Measurements from ENCODE around the gene CD160. TPM values are rescaled to one million over a fixed set of nuclear protein-coding genes. Genes with fewer than 3 reads are reported as not detected.

CD160 gene
- total RNA-seq, 1 experiment from 2014 or later = not detected

GRCh38 chr1:145751491-145752037 lies 32.3 kb downstream of the CD160 start:
- H3K56ac ChIP-seq (ENCODE audit: insufficient read length, low read depth, low read length) = no peak overlapping the region
- no peak overlapping the region for H3K23ac ChIP-seq (ENCODE audit: insufficient read length, low read depth, low read length)
- no peak overlapping the region for H2BK12ac ChIP-seq (ENCODE audit: insufficient read length, low read depth, low read length)
- Mint-ChIP-seq H3K27ac (no peak overlapping the region; a peak in 1 of 7 replicates), H3K9me3 (no peaks in the 10 kb centered on the region), H3K4me3 (no peak overlapping the region), H3K27me3 (ENCODE audit: low read depth) (no peaks in the 10 kb centered on the region), H3K4me1 (no peaks in the 10 kb centered on the region), H3K36me3 (ENCODE audit: insufficient read depth in 1 of 3, low read depth in 3 of 3) (peaks cover 8 to 21% (median 16%) of the 10 kb centered on the region in 3 experiments; a peak in 6 of 7 replicates)
- no peaks in the 10 kb centered on the region for H3K27me3 ChIP-seq (ENCODE audit: insufficient read depth, low read length)
- no peak overlapping the region for H2AK5ac ChIP-seq (ENCODE audit: insufficient read length, low read length)
- H3T11ph ChIP-seq (ENCODE audit: low read length) = no peak overlapping the region
- no peak overlapping the region for H3K4me2 ChIP-seq (ENCODE audit: insufficient read depth, insufficient read length, low read length)
- H3K9me3 ChIP-seq (ENCODE audit: control insufficient read depth, low read depth, low read length) = no peaks in the 10 kb centered on the region
- TF ChIP-seq, protein P1, sequence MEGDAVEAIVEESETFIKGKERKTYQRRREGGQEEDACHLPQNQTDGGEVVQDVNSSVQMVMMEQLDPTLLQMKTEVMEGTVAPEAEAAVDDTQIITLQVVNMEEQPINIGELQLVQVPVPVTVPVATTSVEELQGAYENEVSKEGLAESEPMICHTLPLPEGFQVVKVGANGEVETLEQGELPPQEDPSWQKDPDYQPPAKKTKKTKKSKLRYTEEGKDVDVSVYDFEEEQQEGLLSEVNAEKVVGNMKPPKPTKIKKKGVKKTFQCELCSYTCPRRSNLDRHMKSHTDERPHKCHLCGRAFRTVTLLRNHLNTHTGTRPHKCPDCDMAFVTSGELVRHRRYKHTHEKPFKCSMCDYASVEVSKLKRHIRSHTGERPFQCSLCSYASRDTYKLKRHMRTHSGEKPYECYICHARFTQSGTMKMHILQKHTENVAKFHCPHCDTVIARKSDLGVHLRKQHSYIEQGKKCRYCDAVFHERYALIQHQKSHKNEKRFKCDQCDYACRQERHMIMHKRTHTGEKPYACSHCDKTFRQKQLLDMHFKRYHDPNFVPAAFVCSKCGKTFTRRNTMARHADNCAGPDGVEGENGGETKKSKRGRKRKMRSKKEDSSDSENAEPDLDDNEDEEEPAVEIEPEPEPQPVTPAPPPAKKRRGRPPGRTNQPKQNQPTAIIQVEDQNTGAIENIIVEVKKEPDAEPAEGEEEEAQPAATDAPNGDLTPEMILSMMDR (conservative IDR thresholded peaks at IDR 0.05) = no peak
- H2BK15ac ChIP-seq (ENCODE audit: low read depth, low read length) = no peak overlapping the region
- no peak overlapping the region for H2BK120ac ChIP-seq (ENCODE audit: low read depth, low read length, poor library complexity, severe bottlenecking)
- H3K79me2 ChIP-seq (ENCODE audit: insufficient read depth, low read length) = no peaks in the 10 kb centered on the region
- DNase-seq = no peak
- no peak overlapping the region for H3K4ac ChIP-seq (ENCODE audit: low read depth, low read length)
- H4K8ac ChIP-seq (replicated peaks; ENCODE audit: insufficient read length, low read depth, low read length) = no peak overlapping the region
- no peak overlapping the region for H2AFZ ChIP-seq (ENCODE audit: low read length)
- H4K5ac ChIP-seq (ENCODE audit: insufficient read length, low read depth, low read length) = no peak overlapping the region
- H4K20me1 ChIP-seq (ENCODE audit: control insufficient read depth, insufficient read depth, insufficient read length) = no peaks in the 10 kb centered on the region
- no peaks in the 10 kb centered on the region for H3K79me1 ChIP-seq (ENCODE audit: insufficient read depth, low read depth, low read length, poor library complexity, severe bottlenecking)
- no peaks in the 10 kb centered on the region for H3K4me1 ChIP-seq (ENCODE audit: insufficient read depth, low read length)
- no peak overlapping the region for H3K14ac ChIP-seq (ENCODE audit: insufficient read depth, low read length)
- H3K9ac ChIP-seq (ENCODE audit: extremely low read depth, insufficient read length, low read length) = no peak overlapping the region
- H3K23me2 ChIP-seq (ENCODE audit: insufficient read length, low read depth, low read length, poor library complexity, severe bottlenecking) = no peaks in the 10 kb centered on the region
- H2BK5ac ChIP-seq (ENCODE audit: insufficient read length, low read length) = no peak overlapping the region
- no CpG with 5 or more reads among the region's 5 CpGs for WGBS (ENCODE audit: extremely low coverage, insufficient read length, low lambda C conversion rate)
- no peak overlapping the region for H2BK20ac ChIP-seq (ENCODE audit: low read depth, low read length, poor library complexity, severe bottlenecking)
- H3K18ac ChIP-seq (ENCODE audit: insufficient read length, low read depth, low read length) = no peak overlapping the region
- H4K91ac ChIP-seq (ENCODE audit: insufficient read length, low read depth, low read length) = no peak overlapping the region
- no peak overlapping the region for H3K27ac ChIP-seq (ENCODE audit: insufficient read length, low read depth, low read length)
